GM23338 (cell line): ENCODE results near the gene ALDH1L2. TPM values are rescaled to one million over a fixed set of nuclear protein-coding genes. Genes with fewer than 3 reads are reported as not detected.

Source experiments
- EZH2 ChIP-seq: fragments of 200-600 bp; sonication (generic); IDR thresholded peaks from one replicate; pipeline ENCODE4 v1.8.0; 2017; ENCODE audit warnings: antibody characterized with exemption, mild to moderate bottlenecking, low read depth; ENCODE audit not compliant: unreplicated experiment
- NANOG ChIP-seq: IDR thresholded peaks from 2 replicates; pipeline ENCODE4 v1.6.1; 2016; ENCODE audit warnings: antibody characterized with exemption, borderline replicate concordance
- POLR2AphosphoS5 ChIP-seq: IDR thresholded peaks from 2 replicates; pipeline ENCODE4 v1.6.1; 2016; ENCODE audit warnings: antibody characterized with exemption, low read depth
- ZNF114 ChIP-seq: fragments of 250-450 bp; sonication (Bioruptor Pico); IDR thresholded peaks from 2 replicates; pipeline ENCODE4 v1.5.0; 2020; ENCODE audit warnings: mild to moderate bottlenecking, moderate library complexity
- ZNF331 ChIP-seq: fragments of 250-450 bp; sonication (Bioruptor Pico); IDR thresholded peaks from 2 replicates; pipeline ENCODE4 v1.5.0; 2020; ENCODE audit warnings: low read depth, mild to moderate bottlenecking, moderate library complexity
- polyA plus RNA-seq: library from polyadenylated mRNA; unstranded; fragments of >200 nt; fragmentation: Nextera tagmentation; extraction: Ambion mirVana; gene quantifications from 2 replicates; pipeline ENCODE4 v1.2.1, GENCODE V29; 2016
- total RNA-seq: library from RNA; depleted of rRNA; stranded (reverse); fragments of >200 nt; shearing (Covaris generic); gene quantifications from 2 replicates; pipeline ENCODE4 v1.2.3, GENCODE V29; 2014
- TF ChIP-seq, protein P1 (sequence below): fragments of 250-450 bp; sonication (Bioruptor Pico); IDR thresholded peaks from 2 replicates; pipeline ENCODE4 v1.5.0; 2020; ENCODE audit warnings: mild to moderate bottlenecking, moderate library complexity
- TF ChIP-seq, protein P2 (sequence below): IDR thresholded peaks from 2 replicates; pipeline ENCODE4 v1.6.1; 2016; ENCODE audit warnings: antibody characterized with exemption
- TF ChIP-seq, protein P3 (sequence below): IDR thresholded peaks from one replicate; pipeline ENCODE4 v1.6.1; 2018; ENCODE audit warnings: antibody characterized with exemption; ENCODE audit not compliant: unreplicated experiment

ALDH1L2 gene
- total and polyA plus RNA-seq, 2 experiments from 2014 or later = 5.8 to 9.1 TPM

DNA sequence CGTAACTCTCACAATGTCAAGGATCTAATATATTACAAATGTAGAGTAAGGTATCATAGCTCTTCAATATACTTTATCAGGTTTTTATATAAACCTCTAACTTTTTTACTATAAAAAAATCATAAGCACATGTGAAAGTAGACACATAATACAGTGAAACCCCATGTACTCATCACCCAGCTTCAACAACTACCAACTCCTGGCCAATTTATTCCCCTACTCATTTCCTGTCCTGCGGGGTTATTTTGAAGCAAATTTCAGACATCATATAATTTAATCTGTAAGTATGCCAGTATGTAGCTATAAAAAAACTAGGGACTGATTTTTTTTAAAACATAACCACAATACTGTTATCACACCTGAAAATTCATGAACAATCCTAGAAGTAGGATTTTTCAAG lies 50.4 kb downstream of the ALDH1L2 start (continued):
- TF ChIP-seq, protein P1, sequence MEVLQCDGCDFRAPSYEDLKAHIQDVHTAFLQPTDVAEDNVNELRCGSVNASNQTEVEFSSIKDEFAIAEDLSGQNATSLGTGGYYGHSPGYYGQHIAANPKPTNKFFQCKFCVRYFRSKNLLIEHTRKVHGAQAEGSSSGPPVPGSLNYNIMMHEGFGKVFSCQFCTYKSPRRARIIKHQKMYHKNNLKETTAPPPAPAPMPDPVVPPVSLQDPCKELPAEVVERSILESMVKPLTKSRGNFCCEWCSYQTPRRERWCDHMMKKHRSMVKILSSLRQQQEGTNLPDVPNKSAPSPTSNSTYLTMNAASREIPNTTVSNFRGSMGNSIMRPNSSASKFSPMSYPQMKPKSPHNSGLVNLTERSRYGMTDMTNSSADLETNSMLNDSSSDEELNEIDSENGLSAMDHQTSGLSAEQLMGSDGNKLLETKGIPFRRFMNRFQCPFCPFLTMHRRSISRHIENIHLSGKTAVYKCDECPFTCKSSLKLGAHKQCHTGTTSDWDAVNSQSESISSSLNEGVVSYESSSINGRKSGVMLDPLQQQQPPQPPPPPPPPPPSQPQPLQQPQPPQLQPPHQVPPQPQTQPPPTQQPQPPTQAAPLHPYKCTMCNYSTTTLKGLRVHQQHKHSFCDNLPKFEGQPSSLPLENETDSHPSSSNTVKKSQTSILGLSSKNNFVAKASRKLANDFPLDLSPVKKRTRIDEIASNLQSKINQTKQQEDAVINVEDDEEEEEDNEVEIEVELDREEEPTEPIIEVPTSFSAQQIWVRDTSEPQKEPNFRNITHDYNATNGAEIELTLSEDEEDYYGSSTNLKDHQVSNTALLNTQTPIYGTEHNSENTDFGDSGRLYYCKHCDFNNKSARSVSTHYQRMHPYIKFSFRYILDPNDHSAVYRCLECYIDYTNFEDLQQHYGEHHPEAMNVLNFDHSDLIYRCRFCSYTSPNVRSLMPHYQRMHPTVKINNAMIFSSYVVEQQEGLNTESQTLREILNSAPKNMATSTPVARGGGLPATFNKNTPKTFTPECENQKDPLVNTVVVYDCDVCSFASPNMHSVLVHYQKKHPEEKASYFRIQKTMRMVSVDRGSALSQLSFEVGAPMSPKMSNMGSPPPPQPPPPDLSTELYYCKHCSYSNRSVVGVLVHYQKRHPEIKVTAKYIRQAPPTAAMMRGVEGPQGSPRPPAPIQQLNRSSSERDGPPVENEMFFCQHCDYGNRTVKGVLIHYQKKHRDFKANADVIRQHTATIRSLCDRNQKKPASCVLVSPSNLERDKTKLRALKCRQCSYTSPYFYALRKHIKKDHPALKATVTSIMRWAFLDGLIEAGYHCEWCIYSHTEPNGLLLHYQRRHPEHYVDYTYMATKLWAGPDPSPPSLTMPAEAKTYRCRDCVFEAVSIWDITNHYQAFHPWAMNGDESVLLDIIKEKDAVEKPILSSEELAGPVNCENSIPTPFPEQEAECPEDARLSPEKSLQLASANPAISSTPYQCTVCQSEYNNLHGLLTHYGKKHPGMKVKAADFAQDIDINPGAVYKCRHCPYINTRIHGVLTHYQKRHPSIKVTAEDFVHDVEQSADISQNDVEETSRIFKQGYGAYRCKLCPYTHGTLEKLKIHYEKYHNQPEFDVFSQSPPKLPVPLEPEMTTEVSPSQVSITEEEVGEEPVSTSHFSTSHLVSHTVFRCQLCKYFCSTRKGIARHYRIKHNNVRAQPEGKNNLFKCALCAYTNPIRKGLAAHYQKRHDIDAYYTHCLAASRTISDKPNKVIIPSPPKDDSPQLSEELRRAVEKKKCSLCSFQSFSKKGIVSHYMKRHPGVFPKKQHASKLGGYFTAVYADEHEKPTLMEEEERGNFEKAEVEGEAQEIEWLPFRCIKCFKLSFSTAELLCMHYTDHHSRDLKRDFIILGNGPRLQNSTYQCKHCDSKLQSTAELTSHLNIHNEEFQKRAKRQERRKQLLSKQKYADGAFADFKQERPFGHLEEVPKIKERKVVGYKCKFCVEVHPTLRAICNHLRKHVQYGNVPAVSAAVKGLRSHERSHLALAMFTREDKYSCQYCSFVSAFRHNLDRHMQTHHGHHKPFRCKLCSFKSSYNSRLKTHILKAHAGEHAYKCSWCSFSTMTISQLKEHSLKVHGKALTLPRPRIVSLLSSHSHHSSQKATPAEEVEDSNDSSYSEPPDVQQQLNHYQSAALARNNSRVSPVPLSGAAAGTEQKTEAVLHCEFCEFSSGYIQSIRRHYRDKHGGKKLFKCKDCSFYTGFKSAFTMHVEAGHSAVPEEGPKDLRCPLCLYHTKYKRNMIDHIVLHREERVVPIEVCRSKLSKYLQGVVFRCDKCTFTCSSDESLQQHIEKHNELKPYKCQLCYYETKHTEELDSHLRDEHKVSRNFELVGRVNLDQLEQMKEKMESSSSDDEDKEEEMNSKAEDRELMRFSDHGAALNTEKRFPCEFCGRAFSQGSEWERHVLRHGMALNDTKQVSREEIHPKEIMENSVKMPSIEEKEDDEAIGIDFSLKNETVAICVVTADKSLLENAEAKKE (CRISPR knock-in tag) = no peak
- TF ChIP-seq EZH2 = no peak
- TF ChIP-seq POLR2AphosphoS5 = no peak
- no peak for TF ChIP-seq NANOG
- TF ChIP-seq ZNF331 (CRISPR knock-in tag) = no peak
- TF ChIP-seq ZNF114 (CRISPR knock-in tag) = no peak
- TF ChIP-seq, protein P2, sequence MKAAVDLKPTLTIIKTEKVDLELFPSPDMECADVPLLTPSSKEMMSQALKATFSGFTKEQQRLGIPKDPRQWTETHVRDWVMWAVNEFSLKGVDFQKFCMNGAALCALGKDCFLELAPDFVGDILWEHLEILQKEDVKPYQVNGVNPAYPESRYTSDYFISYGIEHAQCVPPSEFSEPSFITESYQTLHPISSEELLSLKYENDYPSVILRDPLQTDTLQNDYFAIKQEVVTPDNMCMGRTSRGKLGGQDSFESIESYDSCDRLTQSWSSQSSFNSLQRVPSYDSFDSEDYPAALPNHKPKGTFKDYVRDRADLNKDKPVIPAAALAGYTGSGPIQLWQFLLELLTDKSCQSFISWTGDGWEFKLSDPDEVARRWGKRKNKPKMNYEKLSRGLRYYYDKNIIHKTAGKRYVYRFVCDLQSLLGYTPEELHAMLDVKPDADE = no peak
- TF ChIP-seq, protein P3, sequence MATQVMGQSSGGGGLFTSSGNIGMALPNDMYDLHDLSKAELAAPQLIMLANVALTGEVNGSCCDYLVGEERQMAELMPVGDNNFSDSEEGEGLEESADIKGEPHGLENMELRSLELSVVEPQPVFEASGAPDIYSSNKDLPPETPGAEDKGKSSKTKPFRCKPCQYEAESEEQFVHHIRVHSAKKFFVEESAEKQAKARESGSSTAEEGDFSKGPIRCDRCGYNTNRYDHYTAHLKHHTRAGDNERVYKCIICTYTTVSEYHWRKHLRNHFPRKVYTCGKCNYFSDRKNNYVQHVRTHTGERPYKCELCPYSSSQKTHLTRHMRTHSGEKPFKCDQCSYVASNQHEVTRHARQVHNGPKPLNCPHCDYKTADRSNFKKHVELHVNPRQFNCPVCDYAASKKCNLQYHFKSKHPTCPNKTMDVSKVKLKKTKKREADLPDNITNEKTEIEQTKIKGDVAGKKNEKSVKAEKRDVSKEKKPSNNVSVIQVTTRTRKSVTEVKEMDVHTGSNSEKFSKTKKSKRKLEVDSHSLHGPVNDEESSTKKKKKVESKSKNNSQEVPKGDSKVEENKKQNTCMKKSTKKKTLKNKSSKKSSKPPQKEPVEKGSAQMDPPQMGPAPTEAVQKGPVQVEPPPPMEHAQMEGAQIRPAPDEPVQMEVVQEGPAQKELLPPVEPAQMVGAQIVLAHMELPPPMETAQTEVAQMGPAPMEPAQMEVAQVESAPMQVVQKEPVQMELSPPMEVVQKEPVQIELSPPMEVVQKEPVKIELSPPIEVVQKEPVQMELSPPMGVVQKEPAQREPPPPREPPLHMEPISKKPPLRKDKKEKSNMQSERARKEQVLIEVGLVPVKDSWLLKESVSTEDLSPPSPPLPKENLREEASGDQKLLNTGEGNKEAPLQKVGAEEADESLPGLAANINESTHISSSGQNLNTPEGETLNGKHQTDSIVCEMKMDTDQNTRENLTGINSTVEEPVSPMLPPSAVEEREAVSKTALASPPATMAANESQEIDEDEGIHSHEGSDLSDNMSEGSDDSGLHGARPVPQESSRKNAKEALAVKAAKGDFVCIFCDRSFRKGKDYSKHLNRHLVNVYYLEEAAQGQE = no peak
